Gastrocnemius medialis (tissue), 4 donors: ENCODE measurements around the gene ZNF326. TPM values are rescaled to one million over a fixed set of nuclear protein-coding genes. Genes with fewer than 3 reads are reported as not detected.

Experiments used
- ATAC-seq, 2 donors: fragments of 150-250 bp; one replicate each; pipeline ENCODE4 v1.9.1; 2016
- DNase-seq, 2 donors: peaks; one replicate each; pipeline ENCODE4 v3.0.0-alpha.2; 2019
- H3K27ac ChIP-seq, 4 donors: fragments of 200-600 bp; sonication (generic); 1 replicate in 1 of 4; 2 replicates in 3 of 4; pipeline ENCODE4 v1.5.1; 2016 to 2018; ENCODE audit warnings: mild to moderate bottlenecking in 2 of 4, moderate library complexity in 1 of 4
- H3K27me3 ChIP-seq, 3 donors: fragments of 200-600 bp; sonication (generic) in 2 of 3; 1 replicate in 1 of 3; 2 replicates in 2 of 3; pipeline versions ENCODE4 v1.5.1 to v1.6.0; 2016 to 2019; ENCODE audit warnings: mild to moderate bottlenecking in 1 of 3, moderate library complexity in 1 of 3
- H3K36me3 ChIP-seq, 2 donors: fragments of 200-600 bp; sonication (generic) in 1 of 2; one replicate each; pipeline ENCODE4 v1.5.1; 2017 to 2018
- H3K4me1 ChIP-seq, 2 donors: fragments of 200-600 bp; sonication (generic) in 1 of 2; one replicate each; pipeline ENCODE4 v1.5.1; 2016 to 2017; ENCODE audit warnings: mild to moderate bottlenecking in 2 of 2
- H3K4me3 ChIP-seq, 4 donors: fragments of 200-600 bp; sonication (generic) in 3 of 4; 1 replicate in 1 of 4; 2 replicates in 3 of 4; pipeline ENCODE4 v1.5.1; 2016 to 2019; ENCODE audit warnings: mild to moderate bottlenecking in 2 of 4
- H3K9me3 ChIP-seq, 3 donors: fragments of 200-600 bp; sonication (generic) in 2 of 3; 1 replicate in 1 of 3; 2 replicates in 2 of 3; pipeline ENCODE4 v1.5.1; 2016 to 2019
- POLR2A ChIP-seq, 2 donors: fragments of 450-650 bp; IDR thresholded peaks; one replicate each; pipeline ENCODE4 v1.6.1; 2017; ENCODE audit warnings: antibody characterized with exemption in 2 of 2, mild to moderate bottlenecking in 2 of 2, moderate library complexity in 2 of 2
- in situ Hi-C, 4 donors: fragments of 200-750 bp; cut with MboI; loops; one replicate each; pipeline versions ENCODE4 v1.15.0 to v1.8.0; 2017; ENCODE audit warnings: low sequenced_read_pairs in 4 of 4
- intact Hi-C: fragments of 100-400 bp; cut with DNase I; formaldehyde crosslinking; loops from one replicate; pipeline ENCODE4 v1.15.1; 2023; ENCODE audit warnings: low total_unique reads
- total RNA-seq, 4 donors: library from RNA; depleted of rRNA; stranded (reverse); fragments of >200 nt; gene quantifications; one replicate each; pipeline versions ENCODE4 v1.1.0 to v1.2.3, GENCODE V29; 2016
- TF ChIP-seq, protein P1 (sequence below), 5 experiments: fragments of 450-650 bp in 3 of 5; fragments of 200-600 bp in 2 of 5; sonication (generic) in 2 of 5; IDR thresholded peaks in 4 of 5; conservative IDR thresholded peaks in 1 of 5; 1 replicate in 4 of 5; 2 replicates in 1 of 5; pipeline ENCODE4 v1.5.1; 2016 to 2019; ENCODE audit warnings: antibody characterized with exemption in 5 of 5, mild to moderate bottlenecking in 3 of 5, moderate library complexity in 3 of 5

The ZNF326 gene
- total RNA-seq, 4 donors from 2014 or later = 5.8 to 10.8 (median 9.2) TPM

GRCh38 chr1:90074970-90075391, 80.1 kb downstream of the ZNF326 start:
- in situ Hi-C loops = no loop called here

DNA sequence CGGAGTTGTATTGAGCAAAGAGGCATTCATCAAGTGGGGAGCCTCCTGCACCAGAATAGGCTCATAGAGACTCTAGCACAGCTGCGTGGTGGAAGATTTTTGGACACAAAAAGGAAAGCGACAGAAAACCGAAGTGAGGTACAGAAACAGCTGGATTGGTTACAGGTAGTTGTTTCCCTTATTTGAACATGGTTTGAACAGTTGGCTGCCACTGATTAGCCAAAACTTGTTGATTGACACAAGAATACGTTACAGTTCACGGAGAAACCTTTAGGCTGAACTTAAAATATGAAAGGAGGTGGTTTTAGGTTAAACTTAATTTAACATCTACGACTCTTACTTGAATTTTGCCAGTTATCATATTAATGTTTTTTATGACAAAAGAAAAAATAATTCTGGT, 89.1 kb downstream of the ZNF326 start:
- DNase-seq = no peak
- in situ Hi-C loops = no loop called here
- ATAC-seq = no peak

More at GRCh38 chr1:90074970-90075391, 80.1 kb downstream of the ZNF326 start:
- H3K36me3 ChIP-seq = no peaks in the 10 kb centered on the region
- no peak overlapping the region for H3K27ac ChIP-seq
- TF ChIP-seq, protein P1, sequence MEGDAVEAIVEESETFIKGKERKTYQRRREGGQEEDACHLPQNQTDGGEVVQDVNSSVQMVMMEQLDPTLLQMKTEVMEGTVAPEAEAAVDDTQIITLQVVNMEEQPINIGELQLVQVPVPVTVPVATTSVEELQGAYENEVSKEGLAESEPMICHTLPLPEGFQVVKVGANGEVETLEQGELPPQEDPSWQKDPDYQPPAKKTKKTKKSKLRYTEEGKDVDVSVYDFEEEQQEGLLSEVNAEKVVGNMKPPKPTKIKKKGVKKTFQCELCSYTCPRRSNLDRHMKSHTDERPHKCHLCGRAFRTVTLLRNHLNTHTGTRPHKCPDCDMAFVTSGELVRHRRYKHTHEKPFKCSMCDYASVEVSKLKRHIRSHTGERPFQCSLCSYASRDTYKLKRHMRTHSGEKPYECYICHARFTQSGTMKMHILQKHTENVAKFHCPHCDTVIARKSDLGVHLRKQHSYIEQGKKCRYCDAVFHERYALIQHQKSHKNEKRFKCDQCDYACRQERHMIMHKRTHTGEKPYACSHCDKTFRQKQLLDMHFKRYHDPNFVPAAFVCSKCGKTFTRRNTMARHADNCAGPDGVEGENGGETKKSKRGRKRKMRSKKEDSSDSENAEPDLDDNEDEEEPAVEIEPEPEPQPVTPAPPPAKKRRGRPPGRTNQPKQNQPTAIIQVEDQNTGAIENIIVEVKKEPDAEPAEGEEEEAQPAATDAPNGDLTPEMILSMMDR (IDR thresholded peaks at IDR 0.05 in 4 of 5, conservative IDR thresholded peaks at IDR 0.05 in 1 of 5) = no peak
- TF ChIP-seq POLR2A (IDR thresholded peaks at IDR 0.05) = no peak
- DNase-seq (no peak), ATAC-seq (no peak)
- H3K27me3 ChIP-seq = no peaks in the 10 kb centered on the region
- no peaks in the 10 kb centered on the region for H3K4me1 ChIP-seq
- no peaks in the 10 kb centered on the region for H3K9me3 ChIP-seq
- intact Hi-C loops = no loop called here
- no peak overlapping the region for H3K4me3 ChIP-seq

More for the DNA sequence above, 89.1 kb downstream of the ZNF326 start:
- Histone ChIP-seq H3K27me3 (no peaks in the 10 kb centered on the region), H3K4me1 (no peaks in the 10 kb centered on the region), H3K36me3 (no peaks in the 10 kb centered on the region), H3K9me3 (no peaks in the 10 kb centered on the region), H3K4me3 (no peak overlapping the region), H3K27ac (no peak overlapping the region)
- TF ChIP-seq, protein P1 (IDR thresholded peaks at IDR 0.05 in 4 of 5, conservative IDR thresholded peaks at IDR 0.05 in 1 of 5) = no peak
- TF ChIP-seq POLR2A (IDR thresholded peaks at IDR 0.05) = no peak
- intact Hi-C loops = no loop called here

Other genes with a start within 250 kb of the ZNF326 start
- gene LRRC8D, start 174.1 kb upstream of the ZNF326 start, total RNA-seq = 10 to 100 TPM in 2 of 4 donors, 1 to 10 TPM in 2; 3.0 to 15.0 (median 9.2) TPM